Adrenal gland (tissue), 5 donors: ENCODE results near the gene RAP1GAP2.

Experiments
- POLR2A ChIP-seq, 2 donors: fragments of 450-650 bp; IDR thresholded peaks; one replicate each; pipeline ENCODE4 v1.6.1; 2017; ENCODE audit warnings: antibody characterized with exemption in 2 of 2, mild to moderate bottlenecking in 2 of 2, moderate library complexity in 1 of 2
- TF ChIP-seq, protein P1 (sequence below), 6 experiments: fragments of 450-650 bp in 4 of 6; fragments of 200-600 bp in 2 of 6; sonication (generic) in 1 of 6; IDR thresholded peaks; 1 replicate in 5 of 6; 2 replicates in 1 of 6; pipeline versions ENCODE4 v1.5.1 to v1.8.0; 2016 to 2021; ENCODE audit warnings: antibody characterized with exemption in 6 of 6, mild to moderate bottlenecking in 2 of 6, moderate library complexity in 1 of 6
- donor health status: DM: no; HTN: no; CAD: no.

DNA sequence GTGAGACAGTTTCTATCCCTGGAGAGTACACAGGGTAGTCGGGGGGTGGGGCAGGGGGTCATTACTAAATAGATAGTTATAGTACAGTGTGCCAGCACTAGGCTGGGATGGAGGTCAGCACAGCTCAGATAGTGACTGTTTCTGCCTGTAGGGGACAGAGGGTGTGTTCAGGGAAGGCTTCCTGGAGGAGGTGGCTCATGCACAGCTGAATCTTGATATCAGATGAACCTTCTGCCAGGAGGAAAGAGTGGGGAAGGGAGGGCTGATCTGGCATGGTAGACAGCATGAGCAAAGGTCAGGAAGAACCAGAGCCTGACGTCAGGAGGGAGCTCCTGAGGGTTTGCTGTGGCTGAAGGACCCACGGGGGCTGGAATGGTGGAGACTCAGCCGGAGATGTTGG, 210.6 kb downstream of the RAP1GAP2 start:
- TF ChIP-seq POLR2A (IDR thresholded peaks at IDR 0.05): no peak
- TF ChIP-seq, protein P1, sequence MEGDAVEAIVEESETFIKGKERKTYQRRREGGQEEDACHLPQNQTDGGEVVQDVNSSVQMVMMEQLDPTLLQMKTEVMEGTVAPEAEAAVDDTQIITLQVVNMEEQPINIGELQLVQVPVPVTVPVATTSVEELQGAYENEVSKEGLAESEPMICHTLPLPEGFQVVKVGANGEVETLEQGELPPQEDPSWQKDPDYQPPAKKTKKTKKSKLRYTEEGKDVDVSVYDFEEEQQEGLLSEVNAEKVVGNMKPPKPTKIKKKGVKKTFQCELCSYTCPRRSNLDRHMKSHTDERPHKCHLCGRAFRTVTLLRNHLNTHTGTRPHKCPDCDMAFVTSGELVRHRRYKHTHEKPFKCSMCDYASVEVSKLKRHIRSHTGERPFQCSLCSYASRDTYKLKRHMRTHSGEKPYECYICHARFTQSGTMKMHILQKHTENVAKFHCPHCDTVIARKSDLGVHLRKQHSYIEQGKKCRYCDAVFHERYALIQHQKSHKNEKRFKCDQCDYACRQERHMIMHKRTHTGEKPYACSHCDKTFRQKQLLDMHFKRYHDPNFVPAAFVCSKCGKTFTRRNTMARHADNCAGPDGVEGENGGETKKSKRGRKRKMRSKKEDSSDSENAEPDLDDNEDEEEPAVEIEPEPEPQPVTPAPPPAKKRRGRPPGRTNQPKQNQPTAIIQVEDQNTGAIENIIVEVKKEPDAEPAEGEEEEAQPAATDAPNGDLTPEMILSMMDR (IDR thresholded peaks at IDR 0.05): no peak
